Measurements from ENCODE around the gene PSMB5. TPM values are rescaled to one million over a fixed set of nuclear protein-coding genes. Genes with fewer than 3 reads are reported as not detected.
A peak's percentile ranks its signal among the peaks of the same experiment; 100 is the strongest.

Gene PSMB5
- total and polyA plus RNA-seq, 4 donors = 74.0 to 152 (median 95.4) TPM

DNA sequence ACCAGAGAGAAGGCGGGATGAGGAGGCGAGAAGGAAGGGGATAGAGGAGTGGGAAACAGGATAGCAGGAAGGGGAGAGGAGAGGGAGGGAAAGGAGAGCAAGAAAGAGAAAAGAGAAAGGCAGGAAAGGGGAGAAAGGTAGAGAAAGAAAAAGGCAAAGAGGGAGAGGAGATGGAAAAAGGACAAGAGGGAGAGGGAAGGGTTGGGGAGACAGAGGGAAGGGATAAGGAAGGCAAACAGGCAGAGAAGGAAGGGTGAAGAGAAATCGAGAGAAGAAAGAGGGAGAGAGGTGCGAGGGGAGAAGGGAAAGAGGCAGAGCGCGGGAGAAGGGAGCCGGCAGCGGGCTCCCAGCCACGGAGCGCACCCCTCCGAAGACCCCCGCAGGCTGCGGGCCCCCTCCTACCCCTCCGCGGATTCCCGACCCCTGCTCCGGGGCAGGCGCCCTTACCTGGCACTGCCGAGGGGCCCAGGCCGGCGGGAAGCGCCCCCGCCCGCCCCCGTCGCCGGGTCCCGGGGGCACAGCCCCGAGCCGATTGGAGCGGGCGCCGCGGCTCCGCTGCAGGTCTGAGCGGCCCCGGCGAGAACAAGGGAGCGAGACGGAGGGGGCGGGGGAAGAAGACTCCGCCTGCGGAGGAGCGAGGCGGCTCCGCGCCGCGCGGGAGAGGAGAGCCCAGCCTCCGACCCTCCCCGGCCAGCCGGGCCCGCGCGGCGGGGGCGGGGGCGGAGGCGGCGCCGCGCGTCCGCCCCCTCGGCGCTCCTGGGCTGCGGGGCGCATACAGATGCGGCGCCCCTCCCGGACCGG, 22.5 kb upstream of the PSMB5 start, which contains the start of gene CDH24:
CDH24 (minus strand) TSS at position 565 of the 801 bp plus-strand sequence. CDS start 1,787 bp downstream, outside the sequence.
- Histone ChIP-seq H3K4me3 (ENCODE audit: low read depth in 1 of 3, low read length in 3 of 3) (peak within 1 kb of the TSS; percentile 36 to 77 (median 62)), H3K27ac (ENCODE audit: low read depth in 1 of 2, low read length in 2 of 2) (no peak within 1 kb of the TSS), H3K27me3 (ENCODE audit: control insufficient read depth in 4 of 4, insufficient read depth in 4 of 4, low read length in 3 of 4) (no peaks in the 10 kb centered on the region), H3K9ac (ENCODE audit: low read depth in 1 of 2, low read length in 2 of 2) (peak within 1 kb of the TSS in 1 of 2 donors; percentile 48), H3K4me1 (ENCODE audit: control insufficient read depth in 4 of 4, insufficient read depth in 4 of 4, low read length in 3 of 4) (peaks cover 4 to 17% (median 13%) of the 10 kb centered on the region in 4 donors), H3K36me3 (ENCODE audit: control insufficient read depth in 4 of 4, insufficient read depth in 3 of 4, low read depth in 1 of 4, low read length in 3 of 4) (peaks cover 13 to 26% (median 18%) of the 10 kb centered on the region in 4 donors), H3K9me3 (ENCODE audit: control insufficient read depth in 4 of 4, low read length in 3 of 4) (no peaks in the 10 kb centered on the region)
- DNase-seq (ENCODE audit: low spot score) = peak; percentile 71
- TF ChIP-seq FOXA1 (IDR thresholded peaks at IDR 0.05) = no peak
- no peak for TF ChIP-seq HNF4A (conservative IDR thresholded peaks at IDR 0.05)
- TF ChIP-seq TAF1 (conservative IDR thresholded peaks at IDR 0.05) = no peak
- no peak for TF ChIP-seq RXRA (IDR thresholded peaks at IDR 0.05)
- TF ChIP-seq SP1 (IDR thresholded peaks at IDR 0.05) = no peak
- TF ChIP-seq RAD21 (IDR thresholded peaks at IDR 0.05) = no peak
- TF ChIP-seq, protein P1, sequence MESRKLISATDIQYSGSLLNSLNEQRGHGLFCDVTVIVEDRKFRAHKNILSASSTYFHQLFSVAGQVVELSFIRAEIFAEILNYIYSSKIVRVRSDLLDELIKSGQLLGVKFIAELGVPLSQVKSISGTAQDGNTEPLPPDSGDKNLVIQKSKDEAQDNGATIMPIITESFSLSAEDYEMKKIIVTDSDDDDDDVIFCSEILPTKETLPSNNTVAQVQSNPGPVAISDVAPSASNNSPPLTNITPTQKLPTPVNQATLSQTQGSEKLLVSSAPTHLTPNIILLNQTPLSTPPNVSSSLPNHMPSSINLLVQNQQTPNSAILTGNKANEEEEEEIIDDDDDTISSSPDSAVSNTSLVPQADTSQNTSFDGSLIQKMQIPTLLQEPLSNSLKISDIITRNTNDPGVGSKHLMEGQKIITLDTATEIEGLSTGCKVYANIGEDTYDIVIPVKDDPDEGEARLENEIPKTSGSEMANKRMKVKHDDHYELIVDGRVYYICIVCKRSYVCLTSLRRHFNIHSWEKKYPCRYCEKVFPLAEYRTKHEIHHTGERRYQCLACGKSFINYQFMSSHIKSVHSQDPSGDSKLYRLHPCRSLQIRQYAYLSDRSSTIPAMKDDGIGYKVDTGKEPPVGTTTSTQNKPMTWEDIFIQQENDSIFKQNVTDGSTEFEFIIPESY (IDR thresholded peaks at IDR 0.05) = no peak
- no peak for TF ChIP-seq EGR1 (IDR thresholded peaks at IDR 0.05; ENCODE audit: low read depth in 2 of 2)
- TF ChIP-seq, protein P2, sequence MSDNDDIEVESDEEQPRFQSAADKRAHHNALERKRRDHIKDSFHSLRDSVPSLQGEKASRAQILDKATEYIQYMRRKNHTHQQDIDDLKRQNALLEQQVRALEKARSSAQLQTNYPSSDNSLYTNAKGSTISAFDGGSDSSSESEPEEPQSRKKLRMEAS (IDR thresholded peaks at IDR 0.05) = no peak
- TF ChIP-seq NR2F2 (IDR thresholded peaks at IDR 0.05) = no peak
- TF ChIP-seq FOXA2 (IDR thresholded peaks at IDR 0.05) = no peak
- no peak for TF ChIP-seq YY1 (IDR thresholded peaks at IDR 0.05)
- TF ChIP-seq HNF4G (IDR thresholded peaks at IDR 0.05) = no peak
- TF ChIP-seq, protein P3, sequence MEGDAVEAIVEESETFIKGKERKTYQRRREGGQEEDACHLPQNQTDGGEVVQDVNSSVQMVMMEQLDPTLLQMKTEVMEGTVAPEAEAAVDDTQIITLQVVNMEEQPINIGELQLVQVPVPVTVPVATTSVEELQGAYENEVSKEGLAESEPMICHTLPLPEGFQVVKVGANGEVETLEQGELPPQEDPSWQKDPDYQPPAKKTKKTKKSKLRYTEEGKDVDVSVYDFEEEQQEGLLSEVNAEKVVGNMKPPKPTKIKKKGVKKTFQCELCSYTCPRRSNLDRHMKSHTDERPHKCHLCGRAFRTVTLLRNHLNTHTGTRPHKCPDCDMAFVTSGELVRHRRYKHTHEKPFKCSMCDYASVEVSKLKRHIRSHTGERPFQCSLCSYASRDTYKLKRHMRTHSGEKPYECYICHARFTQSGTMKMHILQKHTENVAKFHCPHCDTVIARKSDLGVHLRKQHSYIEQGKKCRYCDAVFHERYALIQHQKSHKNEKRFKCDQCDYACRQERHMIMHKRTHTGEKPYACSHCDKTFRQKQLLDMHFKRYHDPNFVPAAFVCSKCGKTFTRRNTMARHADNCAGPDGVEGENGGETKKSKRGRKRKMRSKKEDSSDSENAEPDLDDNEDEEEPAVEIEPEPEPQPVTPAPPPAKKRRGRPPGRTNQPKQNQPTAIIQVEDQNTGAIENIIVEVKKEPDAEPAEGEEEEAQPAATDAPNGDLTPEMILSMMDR (IDR thresholded peaks at IDR 0.05; ENCODE audit: low read depth, low read length, missing input control) = no peak
- 3% methylated on average over 73 of the region's 73 CpGs for WGBS

DNA sequence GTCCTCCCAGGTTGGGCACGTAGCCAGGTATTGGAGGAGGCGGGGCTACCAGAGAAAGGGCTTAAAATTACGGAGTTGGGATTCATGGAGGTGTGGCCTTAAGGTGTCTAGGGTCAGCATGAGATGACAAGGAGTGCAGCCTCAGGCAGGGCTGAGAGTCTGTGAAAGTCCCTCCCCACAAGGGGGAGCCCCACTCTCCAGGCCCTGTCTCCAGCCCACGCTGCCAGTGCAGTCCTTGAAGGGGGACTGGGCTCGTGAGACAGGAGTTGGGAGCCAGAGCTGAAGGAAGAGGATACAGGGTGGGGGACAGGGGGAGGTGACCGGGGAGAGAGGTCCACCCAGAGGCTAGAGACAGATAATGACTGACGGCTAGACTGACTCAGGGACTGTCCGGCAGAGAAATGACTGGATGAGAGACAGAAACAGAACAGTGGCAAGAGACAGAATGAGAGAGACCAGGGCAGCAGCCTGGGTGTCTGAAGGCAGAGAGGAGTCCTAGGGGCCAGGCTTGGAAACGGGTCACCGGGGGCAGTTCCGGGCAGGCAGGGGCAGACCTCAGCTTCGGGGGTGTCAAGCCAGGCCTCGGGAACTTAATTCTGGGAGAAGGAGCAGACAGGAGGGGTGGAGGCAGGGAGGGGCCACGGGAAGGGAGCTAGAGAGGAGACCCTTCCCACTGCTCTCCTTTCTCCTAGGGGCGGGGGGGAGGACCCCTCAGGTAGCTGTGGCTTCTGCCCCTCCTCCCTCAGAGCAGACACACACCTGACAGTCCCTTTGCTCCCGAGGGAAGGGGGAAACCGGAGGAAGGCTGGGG, 21.6 kb upstream of the PSMB5 start:
- Histone ChIP-seq H3K4me1 (ENCODE audit: control insufficient read depth in 4 of 4, insufficient read depth in 4 of 4, low read length in 3 of 4) (peaks cover 4 to 15% (median 13%) of the 10 kb centered on the region in 4 donors), H3K27ac (ENCODE audit: low read depth in 1 of 2, low read length in 2 of 2) (no peak overlapping the region)
- 14% methylated on average over 17 of the region's 17 CpGs for WGBS

More for the DNA sequence above, 21.6 kb upstream of the PSMB5 start:
- Histone ChIP-seq H3K27me3 (ENCODE audit: control insufficient read depth in 4 of 4, insufficient read depth in 4 of 4, low read length in 3 of 4) (no peaks in the 10 kb centered on the region), H3K4me3 (ENCODE audit: low read depth in 1 of 3, low read length in 3 of 3) (no peak overlapping the region), H3K9ac (ENCODE audit: low read depth in 1 of 2, low read length in 2 of 2) (no peak overlapping the region), H3K9me3 (ENCODE audit: control insufficient read depth in 4 of 4, low read length in 3 of 4) (no peaks in the 10 kb centered on the region), H3K36me3 (ENCODE audit: control insufficient read depth in 4 of 4, insufficient read depth in 3 of 4, low read depth in 1 of 4, low read length in 3 of 4) (peaks cover 12 to 22% (median 15%) of the 10 kb centered on the region in 4 donors)
- peak; percentile 76 for DNase-seq (ENCODE audit: low spot score)
- TF ChIP-seq, protein P1 (IDR thresholded peaks at IDR 0.05) = no peak
- peak; percentile 44 to 72 for TF ChIP-seq RAD21 (IDR thresholded peaks at IDR 0.05)
- TF ChIP-seq, protein P3 (IDR thresholded peaks at IDR 0.05; ENCODE audit: low read depth, low read length, missing input control) = peak; percentile 55
